Muscle layer of duodenum (tissue), 2 donors: ENCODE results near the gene PSD.

Experiments
- H3K27ac ChIP-seq: one replicate; pipeline ENCODE4 v1.7.0; 2013; ENCODE audit warnings: mild to moderate bottlenecking, low read length
- H3K27me3 ChIP-seq: one replicate; pipeline ENCODE4 v1.7.0; 2013; ENCODE audit warnings: low read depth, mild to moderate bottlenecking, control low read depth, low read length
- H3K36me3 ChIP-seq, 2 donors: one replicate each; pipeline ENCODE4 v1.7.0; 2013; ENCODE audit warnings: low read length in 2 of 2, control low read depth in 1 of 2, mild to moderate bottlenecking in 1 of 2; ENCODE audit not compliant: insufficient read depth in 2 of 2, control insufficient read depth in 1 of 2
- H3K4me1 ChIP-seq, 2 donors: one replicate each; pipeline ENCODE4 v1.7.0; 2013; ENCODE audit warnings: low read length in 2 of 2, mild to moderate bottlenecking in 2 of 2, control low read depth in 1 of 2, moderate library complexity in 1 of 2; ENCODE audit not compliant: insufficient read depth in 2 of 2, control insufficient read depth in 1 of 2
- H3K4me3 ChIP-seq, 2 donors: one replicate each; pipeline ENCODE4 v1.7.0; 2013; ENCODE audit warnings: low read length in 2 of 2, low read depth in 1 of 2, mild to moderate bottlenecking in 1 of 2
- H3K9me3 ChIP-seq, 2 donors: one replicate each; pipeline ENCODE4 v1.7.0; 2013; ENCODE audit warnings: low read length in 2 of 2, control low read depth in 1 of 2, mild to moderate bottlenecking in 1 of 2; ENCODE audit not compliant: control insufficient read depth in 1 of 2
- donor health status: healthy.

The PSD gene

GRCh38 chr10:102408131-102408727 is 10.4 kb downstream of the PSD start:
- no peaks in the 10 kb centered on the region for H3K9me3 ChIP-seq
- H3K27me3 ChIP-seq: peaks cover 30% of the 10 kb centered on the region
- peak overlapping the region; percentile 37 to 74 for H3K4me3 ChIP-seq
- peaks cover 0 to under 1% of the 10 kb centered on the region in 2 donors for H3K36me3 ChIP-seq
- H3K27ac ChIP-seq: peak overlapping the region; percentile 86
- peaks cover 0 to 45% of the 10 kb centered on the region in 2 donors for H3K4me1 ChIP-seq

- peaks cover 0 to 50% of the 10 kb centered on the region in 2 donors for H3K4me1 ChIP-seq
- peak overlapping the region; percentile 86 for H3K27ac ChIP-seq
- H3K4me3 ChIP-seq: peak overlapping the region; percentile 37 to 74
- peaks cover 30% of the 10 kb centered on the region for H3K27me3 ChIP-seq
- H3K36me3 ChIP-seq: peaks cover 0 to 5% of the 10 kb centered on the region in 2 donors
- H3K9me3 ChIP-seq: no peaks in the 10 kb centered on the region
Measured at GRCh38 chr10:102407425-102408130, 11.0 kb downstream of the PSD start.

GRCh38 chr10:102406815-102407214 is 11.8 kb downstream of the PSD start:
- Histone ChIP-seq H3K36me3 (peaks cover 4 to 13% of the 10 kb centered on the region in 2 donors), H3K27me3 (peaks cover 25% of the 10 kb centered on the region), H3K9me3 (no peaks in the 10 kb centered on the region), H3K4me3 (peak overlapping the region in 1 of 2 donors; percentile 74), H3K4me1 (peaks cover 0 to 57% of the 10 kb centered on the region in 2 donors), H3K27ac (peak overlapping the region; percentile 86)

GRCh38 chr10:102405632-102406031 is 13.0 kb downstream of the PSD start:
- peak overlapping the region; percentile 74 for H3K27ac ChIP-seq
- no peaks in the 10 kb centered on the region for H3K9me3 ChIP-seq
- peaks cover 14% of the 10 kb centered on the region for H3K27me3 ChIP-seq
- peaks cover 14 to 22% of the 10 kb centered on the region in 2 donors for H3K36me3 ChIP-seq
- no peak overlapping the region for H3K4me3 ChIP-seq
- peaks cover 0 to 56% of the 10 kb centered on the region in 2 donors for H3K4me1 ChIP-seq

GRCh38 chr10:102405108-102405571 is 13.4 kb downstream of the PSD start:
- Histone ChIP-seq H3K9me3 (no peaks in the 10 kb centered on the region), H3K27me3 (peaks cover 10% of the 10 kb centered on the region), H3K4me1 (peaks cover 0 to 56% of the 10 kb centered on the region in 2 donors), H3K27ac (no peak overlapping the region), H3K4me3 (no peak overlapping the region), H3K36me3 (peaks cover 14 to 27% of the 10 kb centered on the region in 2 donors)

- peaks cover 14 to 29% of the 10 kb centered on the region in 2 donors for H3K36me3 ChIP-seq
- no peak overlapping the region for H3K27ac ChIP-seq
- H3K9me3 ChIP-seq: no peaks in the 10 kb centered on the region
- H3K4me3 ChIP-seq: no peak overlapping the region
- H3K27me3 ChIP-seq: peaks cover 3% of the 10 kb centered on the region
- peaks cover 0 to 56% of the 10 kb centered on the region in 2 donors for H3K4me1 ChIP-seq
Measured at GRCh38 chr10:102404361-102405107, 14.1 kb downstream of the PSD start.

GRCh38 chr10:102403115-102403514 is 15.5 kb downstream of the PSD start:
- Histone ChIP-seq H3K4me1 (peaks cover 0 to 62% of the 10 kb centered on the region in 2 donors), H3K27ac (no peak overlapping the region), H3K36me3 (peaks cover 16 to 33% of the 10 kb centered on the region in 2 donors)

GRCh38 chr10:102402512-102402896 is 16.1 kb downstream of the PSD start:
- H3K27me3 ChIP-seq: no peaks in the 10 kb centered on the region
- peaks cover 22 to 37% of the 10 kb centered on the region in 2 donors for H3K36me3 ChIP-seq
- H3K9me3 ChIP-seq: no peaks in the 10 kb centered on the region
- peaks cover 0 to 68% of the 10 kb centered on the region in 2 donors for H3K4me1 ChIP-seq
- H3K27ac ChIP-seq: no peak overlapping the region
- H3K4me3 ChIP-seq: no peak overlapping the region

More at GRCh38 chr10:102403115-102403514, 15.5 kb downstream of the PSD start:
- Histone ChIP-seq H3K4me3 (no peak overlapping the region), H3K27me3 (no peaks in the 10 kb centered on the region), H3K9me3 (no peaks in the 10 kb centered on the region)

GRCh38 chr10:102401735-102402511 is 16.7 kb downstream of the PSD start:
- Histone ChIP-seq H3K9me3 (no peaks in the 10 kb centered on the region), H3K36me3 (peaks cover 25 to 39% of the 10 kb centered on the region in 2 donors), H3K4me3 (no peak overlapping the region), H3K27ac (peak overlapping the region; percentile 23), H3K4me1 (peaks cover 2 to 73% of the 10 kb centered on the region in 2 donors), H3K27me3 (no peaks in the 10 kb centered on the region)

- peak overlapping the region; percentile 23 for H3K27ac ChIP-seq
- peaks cover 27 to 42% of the 10 kb centered on the region in 2 donors for H3K36me3 ChIP-seq
- H3K27me3 ChIP-seq: no peaks in the 10 kb centered on the region
- no peaks in the 10 kb centered on the region for H3K9me3 ChIP-seq
- H3K4me1 ChIP-seq: peaks cover 9 to 80% of the 10 kb centered on the region in 2 donors
- no peak overlapping the region for H3K4me3 ChIP-seq
Measured at GRCh38 chr10:102401342-102401654, 17.3 kb downstream of the PSD start.
